ENCODE data around the gene CDH15. TPM values are rescaled to one million over a fixed set of nuclear protein-coding genes. Genes with fewer than 3 reads are reported as not detected.

The CDH15 gene
- total and polyA plus RNA-seq, 2 of the 13 experiments (the other 11 are each of a cell fraction or from before 2014, with no cell fraction given): 0.74 to 2.2 TPM

GRCh38 chr16:89157778-89158177 is 13.8 kb upstream of the CDH15 start (continued):
- TF ChIP-seq ZBTB40 (IDR thresholded peaks at IDR 0.05): no peak
- 0 out of 2 replicates have a peak, but pooled peaks have one; percentile 19 for TF ChIP-seq ZBTB40 (CRISPR knock-in tag; IDR thresholded peaks at IDR 0.05)
- 0 out of 2 replicates have a peak, but pooled peaks have one; percentile 38 for TF ChIP-seq IRF9 (CRISPR knock-in tag; IDR thresholded peaks at IDR 0.05; ENCODE audit: borderline replicate concordance)
- no peak for TF ChIP-seq SMYD3 (CRISPR knock-in tag; IDR thresholded peaks at IDR 0.05)
- TF ChIP-seq ZBTB21 (CRISPR knock-in tag; IDR thresholded peaks at IDR 0.05): no peak
- no peak for TF ChIP-seq KDM5B (CRISPR knock-in tag; IDR thresholded peaks at IDR 0.05; ENCODE audit: borderline replicate concordance)
- TF ChIP-seq ZNF570 (CRISPR knock-in tag; IDR thresholded peaks at IDR 0.05; ENCODE audit: borderline replicate concordance): no peak
- TF ChIP-seq PRDM10 (CRISPR knock-in tag; IDR thresholded peaks at IDR 0.05; ENCODE audit: low read depth): no peak
- TF ChIP-seq ELF3 (CRISPR knock-in tag; IDR thresholded peaks at IDR 0.05): no peak
- TF ChIP-seq TAF15 (IDR thresholded peaks at IDR 0.05; ENCODE audit: low read depth, low read length, poor library complexity, severe bottlenecking): no peak
- no peak for TF ChIP-seq POGK (CRISPR knock-in tag; conservative IDR thresholded peaks at IDR 0.05)
- TF ChIP-seq GZF1 (CRISPR knock-in tag; IDR thresholded peaks at IDR 0.05): no peak
